Activated CD8-positive, alpha-beta memory T cell treated with anti-CD3 and anti-CD28 coated beads, Interleukin-2, amount 50 U/mL, for 48 hours (primary cell): ENCODE data around the gene LIG1.

Experiments used
- DNase-seq: peaks from one replicate; pipeline ENCODE4 v3.0.0-alpha.2; 2020

The LIG1 gene

DNA sequence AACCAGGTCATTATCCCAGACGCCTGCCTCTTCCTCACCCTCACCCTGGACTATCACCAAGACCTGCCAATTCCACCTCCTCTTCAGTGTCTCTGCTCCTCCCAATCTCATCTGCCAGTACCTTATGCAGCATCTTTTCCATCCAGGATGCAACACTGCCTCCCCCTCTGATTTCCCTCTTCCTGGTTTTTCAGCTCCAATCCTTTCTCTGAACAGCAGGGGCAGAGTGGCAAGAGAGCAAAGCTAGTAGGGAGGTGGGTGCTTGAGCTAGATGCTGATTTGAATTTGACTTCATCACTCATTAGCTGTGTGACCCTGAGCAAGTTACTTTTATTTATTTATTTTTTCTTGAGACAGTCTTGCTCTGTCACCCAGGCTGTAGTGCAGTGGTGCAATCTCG is 100.7 kb downstream of the LIG1 start:
- DNase-seq: no peak
